Coronary artery (tissue), 2 donors: ENCODE data around the gene AKAP3.

ENCODE experiments used
- DNase-seq: peaks from one replicate; pipeline ENCODE4 v3.0.0-alpha.2; 2017; ENCODE audit warnings: low spot score
- H3K27ac ChIP-seq, 2 donors: fragments of 200-600 bp; sonication (generic); one replicate each; pipeline ENCODE4 v1.5.1; 2016 to 2019
- H3K4me3 ChIP-seq: fragments of 200-600 bp; sonication (generic); 2 replicates; pipeline ENCODE4 v1.5.1; 2016; ENCODE audit warnings: mild to moderate bottlenecking, moderate library complexity
- CTCF ChIP-seq: fragments of 200-600 bp; sonication (generic); IDR thresholded peaks from one replicate; pipeline ENCODE4 v1.5.1; 2019; ENCODE audit warnings: antibody characterized with exemption

AKAP3 gene

GRCh38 chr12:4587108-4587507 is 61.7 kb downstream of the AKAP3 start:
- H3K27ac ChIP-seq: no peak overlapping the region
- no peak for DNase-seq
- H3K4me3 ChIP-seq: no peak overlapping the region
- TF ChIP-seq CTCF: no peak

- TF ChIP-seq CTCF: no peak
- no peak overlapping the region for H3K4me3 ChIP-seq
- H3K27ac ChIP-seq: no peak overlapping the region
- DNase-seq: no peak
These were observed 62.4 kb downstream of the AKAP3 start for GRCh38 chr12:4586500-4586899.

GRCh38 chr12:4584896-4585295 is 64.0 kb downstream of the AKAP3 start:
- DNase-seq: no peak
- no peak for TF ChIP-seq CTCF
- no peak overlapping the region for H3K27ac ChIP-seq
- no peak overlapping the region for H3K4me3 ChIP-seq

GRCh38 chr12:4584281-4584680 is 64.6 kb downstream of the AKAP3 start:
- H3K4me3 ChIP-seq: no peak overlapping the region
- no peak for DNase-seq
- no peak for TF ChIP-seq CTCF
- H3K27ac ChIP-seq: no peak overlapping the region

GRCh38 chr12:4580281-4580688 is 68.6 kb downstream of the AKAP3 start:
- Histone ChIP-seq H3K27ac (no peak overlapping the region), H3K4me3 (no peak overlapping the region)
- no peak for TF ChIP-seq CTCF
- no peak for DNase-seq

- H3K4me3 ChIP-seq: no peak overlapping the region
- no peak for DNase-seq
- H3K27ac ChIP-seq: no peak overlapping the region
- no peak for TF ChIP-seq CTCF
These were observed 69.3 kb downstream of the AKAP3 start for GRCh38 chr12:4579305-4580102.

GRCh38 chr12:4572680-4573079 is 76.2 kb downstream of the AKAP3 start:
- no peak for TF ChIP-seq CTCF
- DNase-seq: no peak
- no peak overlapping the region for H3K27ac ChIP-seq
- H3K4me3 ChIP-seq: no peak overlapping the region
